K562 (cell line): ENCODE results near the gene TTC13. TPM values are rescaled to one million over a fixed set of nuclear protein-coding genes. Genes with fewer than 3 reads are reported as not detected.
A peak's percentile ranks its signal among the peaks of the same experiment; 100 is the strongest.

Source experiments
- BCOR ChIP-seq: fragments of 450-650 bp; IDR thresholded peaks from 2 replicates; pipeline ENCODE4 v1.6.1; 2016
- CBFA2T2 ChIP-seq: fragments of 450-650 bp; conservative IDR thresholded peaks from 2 replicates; pipeline ENCODE4 v1.6.1; 2017; ENCODE audit warnings: mild to moderate bottlenecking
- CBX1 ChIP-seq: sonication (generic); IDR thresholded peaks from 2 replicates; pipeline ENCODE4 v1.6.1; 2016; ENCODE audit warnings: antibody characterized with exemption, low read depth, mild to moderate bottlenecking
- FUS ChIP-seq: fragments of 200-400 bp; formaldehyde crosslinking; optimal IDR thresholded peaks from 2 replicates; pipeline ENCODE3; 2017; ENCODE audit warnings: low read depth, low read length
- MCM7 ChIP-seq, 2 experiments: fragments of 450-650 bp; IDR thresholded peaks; 2 replicates each; pipeline ENCODE4 v1.6.1; 2016 to 2018
- NR1H2 ChIP-seq: sonication (generic); formaldehyde crosslinking; IDR thresholded peaks from 2 replicates; pipeline ENCODE4 v1.4.0; 2020; ENCODE audit warnings: mild to moderate bottlenecking, missing genetic modification reagents
- NRF1 ChIP-seq, 2 experiments: fragments of 450-650 bp; IDR thresholded peaks in 1 of 2; conservative IDR thresholded peaks in 1 of 2; 2 replicates each; pipeline ENCODE4 v1.6.1; 2014; ENCODE audit warnings: mild to moderate bottlenecking in 2 of 2
- RAD21 ChIP-seq, 2 experiments: fragments of 250-450 bp in 1 of 2; fragments of 450-650 bp in 1 of 2; sonication (Bioruptor Pico) in 1 of 2; formaldehyde crosslinking in 1 of 2; IDR thresholded peaks in 1 of 2; conservative IDR thresholded peaks in 1 of 2; 2 replicates each; pipeline versions ENCODE4 v1.4.0 to v1.8.0; 2020 to 2022; ENCODE audit warnings: mild to moderate bottlenecking in 2 of 2, moderate library complexity in 1 of 2
- TFAP4 ChIP-seq: sonication (generic); formaldehyde crosslinking; IDR thresholded peaks from 2 replicates; pipeline ENCODE4 v1.8.0; 2022; ENCODE audit warnings: missing genetic modification reagents, mild to moderate bottlenecking, moderate library complexity, borderline replicate concordance
- THRAP3 ChIP-seq: fragments of 450-650 bp; IDR thresholded peaks from 2 replicates; pipeline ENCODE4 v1.6.1; 2016; ENCODE audit warnings: mild to moderate bottlenecking, inconsistent platforms, borderline replicate concordance
- TOE1 ChIP-seq, 2 experiments: fragments of 450-650 bp in 1 of 2; sonication (generic) in 1 of 2; formaldehyde crosslinking in 1 of 2; IDR thresholded peaks; 2 replicates each; pipeline versions ENCODE4 v1.7.1 to v1.8.0; 2016 to 2022; ENCODE audit warnings: borderline replicate concordance in 2 of 2, mild to moderate bottlenecking in 2 of 2, antibody characterized with exemption in 1 of 2, inconsistent platforms in 1 of 2, low read depth in 1 of 2, missing genetic modification reagents in 1 of 2, moderate library complexity in 1 of 2
- USF1 ChIP-seq: sonication (generic); formaldehyde crosslinking; IDR thresholded peaks from 2 replicates; pipeline ENCODE4 v1.9.0; 2022; ENCODE audit warnings: mild to moderate bottlenecking, missing genetic modification reagents
- USF2 ChIP-seq: sonication (generic); formaldehyde crosslinking; IDR thresholded peaks from 2 replicates; pipeline ENCODE4 v1.5.0; 2020; ENCODE audit warnings: missing genetic modification reagents
- XRCC3 ChIP-seq: fragments of 450-650 bp; IDR thresholded peaks from 2 replicates; pipeline ENCODE4 v1.6.1; 2017; ENCODE audit warnings: mild to moderate bottlenecking, moderate library complexity
- ZNF146 ChIP-seq: IDR thresholded peaks from one replicate; pipeline ENCODE4 v1.6.1; 2018; ENCODE audit warnings: missing compliant biosample characterization; ENCODE audit not compliant: unreplicated experiment
- ZNF212 ChIP-seq: fragments of 450-650 bp; formaldehyde crosslinking; IDR thresholded peaks from 2 replicates; pipeline ENCODE4 v1.4.0; 2020; ENCODE audit warnings: mild to moderate bottlenecking
- polyA plus RNA-seq, 8 experiments: library from polyadenylated mRNA; depleted of rRNA in 4 of 8; stranded (reverse) in 5 of 8; unstranded in 3 of 8; fragments of >200 nt; fragmentation: Nextera tagmentation in 2 of 8; fragmentation: Illumina TruSeq in 1 of 8; extraction: Ambion mirVana in 2 of 8; extraction: Trizol in 1 of 8; gene quantifications; 2 replicates each; pipeline versions ENCODE4 v1.2.1 to v1.2.3, GENCODE V29; 2011 to 2014; ENCODE audit warnings: inconsistent platforms in 1 of 8, missing spikeins in 1 of 8
- total RNA-seq, 7 experiments: library from RNA; depleted of rRNA in 6 of 7; stranded (reverse); fragments of >200 nt in 6 of 7; fragmentation: Illumina TruSeq in 2 of 7; extraction: Trizol in 2 of 7; gene quantifications; 2 replicates each; pipeline versions ENCODE4 v1.2.1 to v1.2.3, GENCODE V29; 2011 to 2021; ENCODE audit warnings: low replicate concordance in 1 of 7

Gene TTC13
- total and polyA plus RNA-seq, 9 of the 15 experiments (the other 6 are each of a cell fraction or from before 2014, with no cell fraction given): 1.7 to 13.8 (median 9.6) TPM

GRCh38 chr1:230877146-230877923 is 101.3 kb downstream of the TTC13 start (continued):
- TF ChIP-seq NRF1 (conservative IDR thresholded peaks at IDR 0.05 in 1 of 2, IDR thresholded peaks at IDR 0.05 in 1 of 2) (no peak), RAD21 (CRISPR knock-in tag; conservative IDR thresholded peaks at IDR 0.05 in 1 of 2, IDR thresholded peaks at IDR 0.05 in 1 of 2) (no peak), THRAP3 (no peak), TFAP4 (CRISPR knock-in tag) (no peak), XRCC3 (no peak), CBX1 (no peak), FUS (no peak), USF1 (0 out of 2 replicates have a peak, but pooled peaks have one; percentile 38), CBFA2T2 (0 out of 2 replicates have a peak, but pooled peaks have one; percentile 16), ZNF146 (CRISPR knock-in tag) (no peak), USF2 (CRISPR knock-in tag) (peak; percentile 49), BCOR (no peak), MCM7 (IDR thresholded peaks at IDR 0.05) (no peak), TOE1 (IDR thresholded peaks at IDR 0.05; ENCODE audit: borderline replicate concordance) (peak; percentile 22; the same call in 1 of the 2 replicates), TOE1 (CRISPR knock-in tag; IDR thresholded peaks at IDR 0.05; ENCODE audit: borderline replicate concordance, low read depth) (no peak), NR1H2 (CRISPR knock-in tag) (no peak), ZNF212 (no peak)
